ENCODE measurements around the gene GAS7. TPM values are rescaled to one million over a fixed set of nuclear protein-coding genes. Genes with fewer than 3 reads are reported as not detected.

The GAS7 gene
- total and polyA plus RNA-seq, 12 donors: 19.8 to 111 (median 61.8) TPM

DNA sequence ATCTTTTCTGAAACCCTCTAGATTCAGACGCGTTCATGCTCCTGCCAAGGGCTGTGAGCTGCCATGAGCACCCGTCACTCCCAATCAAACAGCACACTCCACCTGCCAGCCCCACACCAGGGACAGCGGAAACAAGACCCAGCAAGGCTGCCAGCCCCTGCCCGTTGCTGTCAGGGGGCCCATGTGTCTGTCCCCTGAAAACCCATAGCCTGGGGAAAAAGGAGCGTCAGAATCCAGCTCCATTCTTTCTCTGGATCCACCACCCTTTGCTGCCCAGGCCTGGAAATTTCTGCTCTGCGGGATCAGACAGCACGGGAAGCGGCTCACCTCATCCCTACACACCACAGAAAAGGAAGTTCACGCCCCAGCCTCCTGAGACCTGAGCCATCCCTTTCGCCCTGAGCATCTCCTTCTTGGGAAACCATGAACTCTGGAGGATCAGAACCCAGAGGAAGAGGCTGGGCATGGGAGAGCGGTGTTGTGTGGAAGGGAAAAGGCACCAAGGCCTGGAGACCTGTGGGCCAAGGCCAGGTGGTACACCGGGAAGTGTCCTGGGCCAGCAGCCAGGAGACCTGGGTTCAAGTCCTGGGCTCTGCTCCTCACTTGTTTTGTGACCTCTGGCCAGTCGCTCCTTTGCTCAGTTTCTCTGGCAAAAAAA is 241.8 kb downstream of the GAS7 start:
- ATAC-seq: no peak
- TF ChIP-seq, protein P1, sequence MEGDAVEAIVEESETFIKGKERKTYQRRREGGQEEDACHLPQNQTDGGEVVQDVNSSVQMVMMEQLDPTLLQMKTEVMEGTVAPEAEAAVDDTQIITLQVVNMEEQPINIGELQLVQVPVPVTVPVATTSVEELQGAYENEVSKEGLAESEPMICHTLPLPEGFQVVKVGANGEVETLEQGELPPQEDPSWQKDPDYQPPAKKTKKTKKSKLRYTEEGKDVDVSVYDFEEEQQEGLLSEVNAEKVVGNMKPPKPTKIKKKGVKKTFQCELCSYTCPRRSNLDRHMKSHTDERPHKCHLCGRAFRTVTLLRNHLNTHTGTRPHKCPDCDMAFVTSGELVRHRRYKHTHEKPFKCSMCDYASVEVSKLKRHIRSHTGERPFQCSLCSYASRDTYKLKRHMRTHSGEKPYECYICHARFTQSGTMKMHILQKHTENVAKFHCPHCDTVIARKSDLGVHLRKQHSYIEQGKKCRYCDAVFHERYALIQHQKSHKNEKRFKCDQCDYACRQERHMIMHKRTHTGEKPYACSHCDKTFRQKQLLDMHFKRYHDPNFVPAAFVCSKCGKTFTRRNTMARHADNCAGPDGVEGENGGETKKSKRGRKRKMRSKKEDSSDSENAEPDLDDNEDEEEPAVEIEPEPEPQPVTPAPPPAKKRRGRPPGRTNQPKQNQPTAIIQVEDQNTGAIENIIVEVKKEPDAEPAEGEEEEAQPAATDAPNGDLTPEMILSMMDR (IDR thresholded peaks at IDR 0.05): no peak

DNA sequence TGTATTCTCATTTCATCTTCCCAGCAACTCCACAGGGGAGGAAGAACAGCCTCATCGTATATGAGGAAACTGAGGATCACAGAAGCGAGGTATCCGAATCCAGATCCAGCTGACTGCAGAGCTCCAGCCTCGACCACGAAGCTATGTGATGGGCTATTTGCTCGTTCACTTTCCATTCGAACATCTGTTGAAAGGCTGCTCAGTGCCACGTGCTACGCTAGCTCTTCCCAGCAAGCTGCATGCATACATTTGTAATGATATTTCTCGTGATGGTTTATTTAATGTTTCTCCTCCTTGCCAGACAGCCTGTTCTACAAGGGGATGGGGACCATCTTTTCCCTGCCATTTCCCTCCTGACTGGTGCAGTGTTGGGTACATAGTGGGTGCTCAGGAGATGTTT is 244.9 kb downstream of the GAS7 start:
- 82 to 84% methylated on average over 10 of the region's 10 CpGs for WGBS, 2 donors
- no peaks in the 10 kb centered on the region for H3K9me3 ChIP-seq
- DNase-seq (no peak), ATAC-seq (no peak)
- H3K36me3 ChIP-seq: peaks cover 0 to 20% (median 0%) of the 10 kb centered on the region in 9 donors
- no peak overlapping the region for H3K27ac ChIP-seq
- no peak overlapping the region for H3K4me3 ChIP-seq
- H3K4me1 ChIP-seq: peaks cover 0 to 4% (median 0%) of the 10 kb centered on the region in 9 donors
- TF ChIP-seq, protein P1 (IDR thresholded peaks at IDR 0.05): no peak
- intact Hi-C loops (cut with DNase I): no loop called here
- peaks cover 0 to 3% (median 0%) of the 10 kb centered on the region in 7 donors for H3K27me3 ChIP-seq

More for the DNA sequence above, 241.8 kb downstream of the GAS7 start:
- Histone ChIP-seq H3K4me1 (peaks cover 0 to 12% (median 6%) of the 10 kb centered on the region in 9 donors), H3K9me3 (no peaks in the 10 kb centered on the region), H3K27me3 (peaks cover 0 to 6% (median 0%) of the 10 kb centered on the region in 7 donors), H3K27ac (peak overlapping the region in 1 of 10 donors; percentile 15), H3K36me3 (peaks cover 0 to 23% (median 0%) of the 10 kb centered on the region in 9 donors), H3K4me3 (no peak overlapping the region)
- intact Hi-C loops (cut with DNase I): no loop called here
- DNase-seq: no peak
- 70 to 71% methylated on average over 14 of the region's 14 CpGs for WGBS, 2 donors

DNA sequence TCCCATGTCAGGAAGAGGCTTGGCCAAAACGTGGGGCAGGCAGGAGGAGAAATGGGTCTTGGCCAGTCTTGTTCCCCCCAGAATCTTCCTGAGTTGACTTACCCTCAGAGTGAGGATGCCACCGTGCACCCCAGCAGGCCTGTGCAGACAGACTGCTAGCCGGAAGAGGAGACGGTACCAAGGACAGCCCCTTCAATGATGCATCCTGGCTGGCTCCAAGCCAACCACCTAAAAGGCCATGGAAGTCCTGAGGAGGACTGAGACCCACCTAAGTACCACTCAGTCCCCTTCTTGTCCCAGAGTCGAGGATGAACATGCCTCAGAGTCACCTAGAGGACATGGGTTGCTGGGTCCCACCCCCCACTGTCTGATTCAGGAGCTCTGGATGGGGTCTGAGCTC is 246.6 kb downstream of the GAS7 start:
- 72 to 74% methylated on average over 5 of the region's 5 CpGs for WGBS, 2 donors
- no peak overlapping the region for H3K4me3 ChIP-seq
- no peaks in the 10 kb centered on the region for H3K9me3 ChIP-seq
- ATAC-seq (peak in 2 of 8 donors; percentile 25 to 51), DNase-seq (no peak)
- intact Hi-C loops (cut with DNase I): no loop called here
- H3K4me1 ChIP-seq: no peaks in the 10 kb centered on the region
- TF ChIP-seq, protein P1 (IDR thresholded peaks at IDR 0.05): no peak
- H3K36me3 ChIP-seq: peaks cover 0 to 18% (median 0%) of the 10 kb centered on the region in 9 donors
- no peak overlapping the region for H3K27ac ChIP-seq
- no peaks in the 10 kb centered on the region for H3K27me3 ChIP-seq

DNA sequence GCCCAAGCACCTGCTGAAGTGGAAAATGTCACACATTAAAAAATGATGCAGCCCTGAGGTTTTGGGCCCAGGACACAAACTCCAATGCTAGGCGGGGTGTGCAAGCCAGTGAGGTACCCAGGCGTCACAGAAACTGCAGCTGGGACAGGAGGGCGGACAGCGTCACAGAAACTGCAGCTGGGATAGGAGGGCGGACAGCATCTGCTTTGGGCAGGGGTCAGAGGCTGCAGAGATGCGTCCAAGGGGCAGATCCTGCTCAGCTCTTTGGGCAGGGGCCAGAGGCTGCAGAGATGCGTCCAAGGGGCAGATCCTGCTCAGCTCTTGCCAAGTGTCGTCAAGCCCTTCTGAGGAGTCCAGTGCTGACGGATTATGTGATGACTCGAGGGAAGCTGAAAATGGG is 249.5 kb downstream of the GAS7 start:
- Histone ChIP-seq H3K36me3 (peaks cover 0 to 43% (median 3%) of the 10 kb centered on the region in 9 donors), H3K9me3 (no peaks in the 10 kb centered on the region), H3K27me3 (no peaks in the 10 kb centered on the region), H3K4me1 (no peaks in the 10 kb centered on the region), H3K27ac (peak overlapping the region in 1 of 10 donors; percentile 15), H3K4me3 (no peak overlapping the region)
- ATAC-seq (peak in 6 of 8 donors; percentile 25 to 52 (median 39)), DNase-seq (peak; percentile 21 to 37)
- 62 to 63% methylated on average over 10 of the region's 10 CpGs for WGBS, 2 donors
- TF ChIP-seq, protein P1 (IDR thresholded peaks at IDR 0.05): no peak
- intact Hi-C loops (cut with DNase I): no loop called here

All from heart right ventricle (tissue), 16 donors.